Inflammatory macrophage treated with lipopolysaccharide for 4 hours (primary cell): ENCODE results near the gene GADD45B.
"Not testable (repeated sequence)": the region's sequence is repeated elsewhere in the genome, so short reads cannot be mapped to it uniquely, and the experiment has no call there.

Experiments
- DNase-seq: peaks from one replicate; pipeline ENCODE4 v3.0.0-alpha.2; 2020

GADD45B gene

DNA sequence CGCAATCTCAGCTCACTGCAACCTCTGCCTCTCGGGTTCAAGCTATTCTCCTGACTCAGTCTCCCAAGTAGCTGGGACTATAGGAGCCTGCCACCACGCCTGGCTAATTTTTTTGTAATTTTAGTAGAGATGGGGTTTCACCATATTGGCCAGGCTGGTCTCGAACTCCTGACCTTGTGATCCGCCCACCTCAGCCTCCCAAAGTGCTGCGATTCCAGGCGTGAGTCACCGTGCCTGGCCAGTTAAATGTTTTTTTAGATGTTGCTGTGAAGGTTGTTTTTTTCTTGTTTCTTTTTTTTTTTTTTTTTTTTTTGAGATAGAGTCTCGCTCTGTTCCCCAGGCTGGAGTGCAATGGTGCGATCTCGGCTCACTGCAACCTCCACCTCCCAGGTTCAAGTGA is 42.9 kb downstream of the GADD45B start:
- DNase-seq: not testable (repeated sequence)

DNA sequence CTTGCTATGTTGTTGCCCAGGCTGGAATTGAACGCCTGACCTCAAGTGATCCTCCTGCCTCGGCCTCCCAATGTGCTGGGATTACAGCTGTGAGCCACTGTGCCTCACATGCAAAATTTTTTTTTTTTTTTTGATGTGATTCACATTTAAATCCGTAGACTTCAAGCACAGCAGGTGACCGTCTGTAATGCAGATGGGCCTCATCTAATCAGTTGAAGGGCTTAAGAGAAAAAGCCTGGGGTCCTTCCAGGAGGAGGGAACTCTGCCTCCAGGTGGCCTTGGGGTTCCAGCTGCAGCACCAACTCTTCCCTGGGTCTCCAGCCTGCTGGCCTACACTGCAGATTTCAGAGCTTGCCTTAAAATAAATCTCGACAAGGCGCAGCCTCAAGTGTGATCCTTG is 43.6 kb downstream of the GADD45B start:
- DNase-seq: no peak

DNA sequence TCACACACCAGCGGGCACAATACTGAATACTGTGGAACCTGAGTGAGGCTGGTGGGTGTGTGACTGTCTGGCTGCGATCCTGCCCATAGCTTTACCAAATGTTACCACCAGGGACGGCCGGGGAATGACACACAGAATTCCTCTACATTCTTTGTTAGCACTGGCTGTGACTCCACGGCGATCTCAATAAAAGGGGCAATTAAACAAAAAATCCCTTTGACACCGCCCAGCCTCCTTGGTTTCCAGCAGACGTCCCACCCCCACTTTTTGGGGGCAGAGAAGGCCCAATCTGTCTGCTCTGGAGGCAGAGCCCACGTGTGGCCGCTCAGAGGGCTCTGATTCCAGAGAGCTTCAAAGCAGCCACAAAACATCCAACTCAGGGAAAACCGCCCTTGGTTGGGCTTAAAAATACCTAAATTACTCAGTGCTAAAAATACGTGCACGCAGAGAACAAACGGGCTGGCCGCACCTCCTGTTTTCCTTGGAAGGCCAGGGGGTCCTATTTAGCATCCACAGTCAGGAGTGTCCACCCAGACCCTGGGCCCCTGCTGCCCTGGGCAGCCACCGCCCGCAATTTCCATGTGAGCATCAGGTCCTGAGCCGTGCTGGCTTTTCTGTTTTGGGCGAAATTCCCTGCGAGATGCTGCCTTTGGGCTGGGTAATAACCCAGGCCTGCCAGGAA is 47.8 kb downstream of the GADD45B start:
- no peak for DNase-seq

DNA sequence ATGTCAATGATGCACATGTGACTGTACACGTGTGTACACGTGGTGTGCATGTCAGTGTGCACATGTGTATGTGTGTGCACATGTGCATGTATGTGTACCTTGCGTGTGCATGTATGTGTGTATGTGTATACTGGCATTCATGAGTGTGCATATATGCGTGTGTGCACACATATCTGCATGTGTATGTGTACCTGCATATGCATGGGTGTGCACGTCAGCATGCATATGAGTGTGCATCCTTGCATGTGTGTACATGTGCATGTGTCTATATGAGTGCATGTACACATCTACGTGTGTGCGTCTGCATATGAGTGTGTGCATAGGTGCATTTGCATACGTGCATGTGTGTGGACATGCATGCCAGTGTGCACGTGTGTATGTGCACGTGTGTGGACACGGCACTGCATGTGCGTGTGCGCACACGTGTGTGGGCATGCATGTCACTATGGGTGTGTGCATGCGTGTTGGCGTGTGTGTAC is 48.5 kb downstream of the GADD45B start:
- no peak for DNase-seq

DNA sequence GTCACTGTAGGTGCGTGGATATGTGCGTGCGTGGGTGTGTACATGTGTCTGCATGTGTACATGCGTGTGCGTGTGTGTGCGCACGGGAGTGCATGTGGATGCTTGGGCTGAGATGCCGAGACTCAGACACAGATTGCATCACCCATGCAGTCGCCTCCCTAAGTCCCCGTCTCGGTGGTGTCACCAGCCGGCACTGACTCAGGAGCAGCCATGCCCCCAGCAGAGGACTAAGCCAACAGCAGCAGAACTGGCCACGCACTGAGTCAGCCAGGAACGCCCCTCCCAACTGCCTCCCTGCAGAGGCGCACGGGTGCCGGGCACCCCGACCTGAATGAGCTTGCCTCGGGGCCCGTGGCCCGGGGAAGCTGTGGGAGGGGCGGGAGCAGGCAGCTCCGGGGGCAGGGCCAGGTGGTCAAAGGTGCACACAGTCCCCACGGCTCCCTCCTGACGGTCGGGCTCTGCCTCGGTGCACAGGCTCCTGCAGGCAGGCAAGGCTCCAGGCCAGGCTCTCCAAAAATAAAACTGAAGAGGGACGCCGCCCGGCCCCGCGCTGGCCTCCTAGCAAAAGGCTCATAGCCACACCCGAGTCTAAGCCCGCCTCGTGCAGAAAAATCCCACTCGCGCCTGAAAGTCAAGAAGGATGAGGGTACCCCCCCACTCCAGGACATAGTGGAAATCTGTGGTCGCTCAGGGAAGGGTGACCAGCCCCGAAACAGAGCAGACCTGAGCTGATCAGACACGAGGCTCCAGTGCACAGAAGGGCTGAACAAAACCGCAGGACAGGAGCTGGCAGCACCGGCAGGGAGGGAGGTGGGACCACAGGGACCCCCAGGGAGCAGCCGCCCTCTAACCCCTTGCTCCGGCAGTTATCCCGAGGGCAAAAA is 49.2 kb downstream of the GADD45B start:
- DNase-seq: no peak

DNA sequence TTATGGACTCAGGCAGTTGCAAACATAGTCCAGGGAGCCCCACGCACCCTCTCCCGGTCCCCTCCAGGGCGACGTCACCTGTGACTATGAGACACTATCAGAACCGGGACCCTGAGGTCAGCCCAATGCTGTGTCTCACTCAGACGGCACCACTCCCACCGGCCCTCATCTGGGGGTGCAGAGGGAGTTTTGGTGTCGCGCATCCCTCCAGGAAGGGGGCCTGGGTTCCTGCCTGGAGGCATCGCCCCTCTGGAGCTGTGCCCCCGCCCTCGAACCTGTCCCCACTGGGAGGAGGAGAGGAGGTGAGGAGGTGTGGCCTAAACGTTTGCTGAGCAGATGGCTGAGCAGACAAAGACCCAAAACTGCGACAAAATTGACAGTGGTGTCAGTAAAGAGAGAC is 51.2 kb downstream of the GADD45B start:
- no peak for DNase-seq

DNA sequence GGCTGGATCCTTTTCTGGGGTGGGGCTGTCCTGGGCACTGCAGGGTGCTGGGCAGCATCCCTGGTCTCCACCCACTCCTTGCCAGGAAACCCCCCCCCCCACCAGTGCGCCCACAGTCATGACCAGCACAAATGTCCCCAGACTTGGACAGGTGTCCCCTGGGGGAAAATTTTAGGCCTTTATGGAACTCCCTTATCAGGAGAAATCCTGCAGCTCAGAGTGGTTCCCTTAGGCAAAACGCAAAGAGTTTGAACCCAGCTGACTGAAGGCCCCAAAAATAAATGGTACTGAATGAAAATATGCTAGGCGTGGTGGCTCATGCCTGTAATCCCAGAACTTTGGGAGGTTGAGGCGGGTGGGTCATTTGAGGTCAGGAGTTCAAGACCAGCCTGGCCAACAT is 51.8 kb downstream of the GADD45B start:
- no peak for DNase-seq
